Lung (tissue), 12 donors: ENCODE data around the gene LARGE1. TPM values are rescaled to one million over a fixed set of nuclear protein-coding genes. Genes with fewer than 3 reads are reported as not detected.

ENCODE experiments used
- ATAC-seq: fragments of 200-7000 bp; cut with Tn5 transposase; one replicate; pipeline ENCODE4 v1.9.1; 2020; ENCODE audit warnings: moderate number of reproducible peaks; ENCODE audit not compliant: insufficient read depth, low FRiP score
- DNase-seq, 3 donors: peaks; one replicate each; pipeline ENCODE4 v3.0.0-alpha.2; 2013 to 2017
- H3K27ac ChIP-seq, 2 donors: one replicate each; pipeline ENCODE4 v1.5.1; 2013; ENCODE audit warnings: mild to moderate bottlenecking in 2 of 2, moderate library complexity in 2 of 2, control low read depth in 1 of 2, inconsistent platforms in 1 of 2, low read depth in 1 of 2, low read length in 1 of 2
- H3K27me3 ChIP-seq, 3 donors: one replicate each; pipeline ENCODE4 v1.5.1; 2013; ENCODE audit warnings: low read length in 2 of 3; ENCODE audit not compliant: control insufficient read depth in 3 of 3, insufficient read depth in 3 of 3
- H3K36me3 ChIP-seq, 4 donors: one replicate each; pipeline ENCODE4 v1.5.1; 2013; ENCODE audit warnings: low read length in 4 of 4, mild to moderate bottlenecking in 1 of 4, moderate library complexity in 1 of 4; ENCODE audit not compliant: control insufficient read depth in 4 of 4, insufficient read depth in 4 of 4
- H3K4me1 ChIP-seq, 5 donors: one replicate each; pipeline ENCODE4 v1.5.1; 2013; ENCODE audit warnings: low read length in 5 of 5, mild to moderate bottlenecking in 2 of 5, moderate library complexity in 1 of 5; ENCODE audit not compliant: control insufficient read depth in 5 of 5, insufficient read depth in 5 of 5
- H3K4me3 ChIP-seq: one replicate; pipeline ENCODE4 v1.5.1; 2013; ENCODE audit warnings: mild to moderate bottlenecking, control low read depth, moderate library complexity
- H3K9ac ChIP-seq, 2 donors: one replicate each; pipeline ENCODE4 v1.5.1; 2013; ENCODE audit warnings: low read length in 2 of 2, control low read depth in 1 of 2; ENCODE audit not compliant: insufficient read depth in 1 of 2
- H3K9me3 ChIP-seq, 4 donors: one replicate each; pipeline ENCODE4 v1.5.1; 2013; ENCODE audit warnings: low read length in 3 of 4, mild to moderate bottlenecking in 1 of 4, moderate library complexity in 1 of 4; ENCODE audit not compliant: control insufficient read depth in 4 of 4, insufficient read depth in 3 of 4
- WGBS, 2 donors: extraction: QIAGEN DNeasy Blood & Tissue Kit; methylation state at CpG; one replicate each; pipeline ENCODE4 v1.1.7; 2013; 5-methylcytosine and 5-hydroxymethylcytosine counted together
- polyA plus RNA-seq, 2 donors: library from polyadenylated mRNA; stranded (reverse); fragments of 200-250 nt; gene quantifications; one replicate each; pipeline ENCODE4 v1.2.1, GENCODE V29; 2013
- total RNA-seq, 2 donors: library from RNA; depleted of rRNA in 1 of 2; stranded (reverse); fragments of >200 nt in 1 of 2; gene quantifications; one replicate each; pipeline ENCODE4 v1.2.1, GENCODE V29; 2014 to 2021
- TF ChIP-seq, protein P1 (sequence below): IDR thresholded peaks from 2 replicates; pipeline ENCODE4 v1.5.1; 2012; ENCODE audit warnings: mild to moderate bottlenecking; ENCODE audit errors: control extremely low read depth, extremely low read depth
- donor health status: control.
- donor health status: control.
- donor health status: Bipolar disorder and iron deficiency.
- donor health status: healthy.
- donor health status: DM: yes; HTN: yes; CAD: no.

The LARGE1 gene
- total and polyA plus RNA-seq, 4 donors: 2.9 to 41.1 (median 15.4) TPM

DNA sequence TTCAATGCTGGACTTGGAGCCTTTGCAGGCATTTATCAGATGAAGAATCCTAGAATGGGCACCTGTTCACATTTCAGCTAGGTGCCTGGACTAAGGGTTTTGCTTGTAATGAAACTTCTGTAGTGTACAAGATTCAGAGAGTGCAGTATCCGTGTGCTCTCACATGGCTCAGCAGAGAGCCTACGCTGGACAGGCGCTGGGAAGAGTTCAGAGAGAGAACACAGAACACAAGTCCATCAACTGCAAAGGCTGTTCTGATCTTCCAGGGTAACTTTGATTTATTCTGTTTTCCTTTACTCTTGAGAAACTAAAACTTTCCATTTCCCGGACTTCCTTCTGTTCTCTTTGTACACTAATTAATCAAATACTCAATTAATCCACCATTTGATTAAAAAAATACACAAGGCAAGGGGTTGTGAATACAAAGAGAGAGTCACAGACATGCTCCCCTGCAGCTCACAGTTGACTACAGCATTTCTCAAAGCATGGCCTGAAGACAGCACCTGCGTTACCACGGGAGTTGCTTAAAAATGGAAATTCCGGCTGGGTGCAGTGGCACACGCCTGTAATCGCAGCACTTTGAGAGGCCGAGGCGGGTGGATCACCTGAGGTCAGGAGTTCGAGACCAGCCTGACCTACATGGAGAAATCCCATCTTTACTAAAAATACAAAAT, 393.7 kb downstream of the LARGE1 start:
- Histone ChIP-seq H3K9me3 (no peaks in the 10 kb centered on the region), H3K9ac (no peak overlapping the region), H3K27me3 (no peaks in the 10 kb centered on the region), H3K4me3 (no peak overlapping the region), H3K36me3 (no peaks in the 10 kb centered on the region), H3K27ac (no peak overlapping the region), H3K4me1 (peaks cover 0 to 10% (median 0%) of the 10 kb centered on the region in 5 donors)
- no peak for ATAC-seq
- TF ChIP-seq, protein P1, sequence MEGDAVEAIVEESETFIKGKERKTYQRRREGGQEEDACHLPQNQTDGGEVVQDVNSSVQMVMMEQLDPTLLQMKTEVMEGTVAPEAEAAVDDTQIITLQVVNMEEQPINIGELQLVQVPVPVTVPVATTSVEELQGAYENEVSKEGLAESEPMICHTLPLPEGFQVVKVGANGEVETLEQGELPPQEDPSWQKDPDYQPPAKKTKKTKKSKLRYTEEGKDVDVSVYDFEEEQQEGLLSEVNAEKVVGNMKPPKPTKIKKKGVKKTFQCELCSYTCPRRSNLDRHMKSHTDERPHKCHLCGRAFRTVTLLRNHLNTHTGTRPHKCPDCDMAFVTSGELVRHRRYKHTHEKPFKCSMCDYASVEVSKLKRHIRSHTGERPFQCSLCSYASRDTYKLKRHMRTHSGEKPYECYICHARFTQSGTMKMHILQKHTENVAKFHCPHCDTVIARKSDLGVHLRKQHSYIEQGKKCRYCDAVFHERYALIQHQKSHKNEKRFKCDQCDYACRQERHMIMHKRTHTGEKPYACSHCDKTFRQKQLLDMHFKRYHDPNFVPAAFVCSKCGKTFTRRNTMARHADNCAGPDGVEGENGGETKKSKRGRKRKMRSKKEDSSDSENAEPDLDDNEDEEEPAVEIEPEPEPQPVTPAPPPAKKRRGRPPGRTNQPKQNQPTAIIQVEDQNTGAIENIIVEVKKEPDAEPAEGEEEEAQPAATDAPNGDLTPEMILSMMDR: no peak
- WGBS, 2 donors: 85 to 91% methylated on average over 12 of the region's 12 CpGs
- no peak for DNase-seq

DNA sequence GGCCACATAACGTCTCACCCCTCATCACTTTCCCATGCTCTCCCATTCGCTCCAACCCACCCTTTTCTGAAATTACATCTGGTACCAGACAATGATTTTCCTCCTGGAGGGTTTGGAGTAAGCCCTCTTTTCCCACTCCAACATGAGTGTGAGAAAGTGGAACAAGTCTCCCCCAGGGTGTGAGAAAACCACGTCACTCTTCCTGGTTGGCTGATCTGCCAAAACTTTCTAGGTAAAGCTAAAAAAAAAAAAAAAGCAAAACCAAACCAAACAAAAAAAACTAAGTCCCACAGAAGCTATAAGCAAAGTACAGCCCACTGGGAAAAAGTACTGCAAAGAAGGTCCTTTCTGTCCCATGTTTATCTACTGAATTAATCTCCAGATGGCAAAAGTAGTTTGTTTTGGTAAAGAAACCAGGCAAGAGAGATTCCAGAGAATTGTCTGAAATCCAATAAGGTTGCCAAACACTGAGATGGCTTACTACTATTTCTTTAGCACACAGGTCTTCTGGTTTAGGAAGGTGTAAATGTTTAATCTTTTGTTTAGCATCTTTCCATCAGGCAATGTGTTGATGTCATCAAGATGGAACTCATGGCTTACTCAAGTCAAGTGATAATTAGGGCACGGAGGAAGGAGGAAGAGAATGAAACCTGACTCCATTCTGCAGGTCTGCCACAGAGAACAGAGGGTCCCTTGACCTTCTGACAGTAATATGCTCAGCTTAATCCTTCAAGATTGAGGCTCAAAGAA, 395.6 kb downstream of the LARGE1 start:
- H3K4me3 ChIP-seq: no peak overlapping the region
- 70 to 81% methylated on average over 4 of the region's 4 CpGs for WGBS, 2 donors
- no peaks in the 10 kb centered on the region for H3K27me3 ChIP-seq
- no peak overlapping the region for H3K27ac ChIP-seq
- TF ChIP-seq, protein P1: no peak
- peaks cover 0 to 7% (median 0%) of the 10 kb centered on the region in 5 donors for H3K4me1 ChIP-seq
- H3K9me3 ChIP-seq: peaks cover 0 to 4% (median under 1%) of the 10 kb centered on the region in 4 donors
- no peaks in the 10 kb centered on the region for H3K36me3 ChIP-seq
- H3K9ac ChIP-seq: no peak overlapping the region
- DNase-seq (no peak), ATAC-seq (no peak)

DNA sequence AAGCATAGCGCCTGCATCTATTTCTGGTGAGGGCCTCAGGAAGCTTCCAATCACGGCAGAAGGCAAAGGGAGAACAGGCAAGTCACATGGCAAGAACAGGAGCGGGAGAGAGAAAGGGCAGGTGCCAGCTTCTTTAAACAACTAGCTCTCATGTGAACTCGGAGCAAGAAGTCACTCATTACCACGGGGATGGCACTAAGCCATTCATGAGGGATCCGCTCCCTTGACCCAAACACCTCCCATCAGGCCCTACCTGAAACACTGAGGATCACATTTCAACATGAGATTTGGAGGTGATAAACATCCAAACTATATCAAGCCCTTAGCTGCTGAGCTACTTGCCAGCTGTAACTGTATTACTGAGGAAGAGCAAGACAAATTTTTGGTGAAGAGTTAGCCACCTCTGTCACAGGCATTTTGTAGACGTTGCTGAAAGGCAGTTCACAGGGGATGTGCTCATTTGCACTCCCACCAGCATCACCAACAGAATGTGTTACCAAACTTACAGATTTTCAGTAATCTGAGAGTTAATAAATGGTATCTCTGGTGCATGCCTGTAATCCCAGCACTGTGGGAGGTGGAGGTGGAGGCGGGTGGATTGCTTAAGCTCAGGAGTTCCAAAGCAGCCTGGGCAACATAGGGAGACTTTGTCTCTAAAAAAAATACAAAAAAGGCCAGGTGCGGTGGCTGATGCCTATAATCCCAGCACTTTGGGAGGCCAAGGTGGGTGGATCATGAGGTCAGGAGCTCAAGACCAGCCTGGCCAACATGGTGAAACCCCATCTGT, 398.2 kb downstream of the LARGE1 start:
- no peak overlapping the region for H3K9ac ChIP-seq
- no peak for ATAC-seq
- no peak overlapping the region for H3K27ac ChIP-seq
- peaks cover 0 to 7% (median 0%) of the 10 kb centered on the region in 5 donors for H3K4me1 ChIP-seq
- H3K36me3 ChIP-seq: no peaks in the 10 kb centered on the region
- no peaks in the 10 kb centered on the region for H3K27me3 ChIP-seq
- peaks cover 0 to 4% (median under 1%) of the 10 kb centered on the region in 4 donors for H3K9me3 ChIP-seq
- DNase-seq: no peak
- TF ChIP-seq, protein P1: no peak
- 91 to 95% methylated on average over 9 of the region's 9 CpGs for WGBS, 2 donors
- no peak overlapping the region for H3K4me3 ChIP-seq
